Measurements from ENCODE around the gene CBLC.

The CBLC gene

GRCh38 chr19:44777715-44778347 is at the start of gene CBLC:
CBLC (plus strand) TSS chr19:44777890; CDS start chr19:44777932, 42 bp downstream.
- no peak within 1 kb of the TSS for H3K27ac Mint-ChIP-seq
- H3K4me1 Mint-ChIP-seq = no peaks in the 10 kb centered on the region
- no peak within 1 kb of the TSS for H3K4me3 Mint-ChIP-seq
- H3K9me3 Mint-ChIP-seq = no peaks in the 10 kb centered on the region
- DNase-seq (no peak), ATAC-seq (no peak)
- peaks cover 3% of the 10 kb centered on the region for H3K27me3 Mint-ChIP-seq
- no peaks in the 10 kb centered on the region for H3K36me3 Mint-ChIP-seq (ENCODE audit: low read depth)

- Mint-ChIP-seq H3K4me3 (no peak overlapping the region), H3K36me3 (ENCODE audit: low read depth) (no peaks in the 10 kb centered on the region), H3K4me1 (peaks cover 24% of the 10 kb centered on the region), H3K27me3 (peaks cover 2% of the 10 kb centered on the region), H3K27ac (no peak overlapping the region), H3K9me3 (no peaks in the 10 kb centered on the region)
- no peak for ATAC-seq
- no peak for DNase-seq
Observed at GRCh38 chr19:44728178-44728577, 49.5 kb upstream of the CBLC start.

- H3K4me1 Mint-ChIP-seq = peaks cover 11% of the 10 kb centered on the region
- H3K9me3 Mint-ChIP-seq = no peaks in the 10 kb centered on the region
- no peak overlapping the region for H3K27ac Mint-ChIP-seq
- DNase-seq (no peak), ATAC-seq (no peak)
- H3K36me3 Mint-ChIP-seq (ENCODE audit: low read depth) = no peaks in the 10 kb centered on the region
- H3K27me3 Mint-ChIP-seq = peaks cover 2% of the 10 kb centered on the region
- H3K4me3 Mint-ChIP-seq = peak overlapping the region; percentile 14
Observed at GRCh38 chr19:44729516-44730033, 48.1 kb upstream of the CBLC start.

- DNase-seq (no peak), ATAC-seq (no peak)
- Mint-ChIP-seq H3K9me3 (no peaks in the 10 kb centered on the region), H3K36me3 (ENCODE audit: low read depth) (no peaks in the 10 kb centered on the region), H3K27ac (no peak overlapping the region), H3K4me3 (no peak overlapping the region), H3K4me1 (peaks cover 12% of the 10 kb centered on the region), H3K27me3 (no peaks in the 10 kb centered on the region)
Observed at GRCh38 chr19:44731081-44731480, 46.6 kb upstream of the CBLC start.

- Mint-ChIP-seq H3K4me1 (peaks cover 12% of the 10 kb centered on the region), H3K27ac (no peak overlapping the region), H3K4me3 (no peak overlapping the region), H3K27me3 (no peaks in the 10 kb centered on the region), H3K9me3 (no peaks in the 10 kb centered on the region), H3K36me3 (ENCODE audit: low read depth) (no peaks in the 10 kb centered on the region)
- DNase-seq (no peak), ATAC-seq (no peak)
Observed at GRCh38 chr19:44731622-44732021, 46.1 kb upstream of the CBLC start.

- DNase-seq (no peak), ATAC-seq (no peak)
- Mint-ChIP-seq H3K27ac (no peak overlapping the region), H3K27me3 (no peaks in the 10 kb centered on the region), H3K4me3 (no peak overlapping the region), H3K9me3 (no peaks in the 10 kb centered on the region), H3K4me1 (peaks cover 18% of the 10 kb centered on the region), H3K36me3 (ENCODE audit: low read depth) (no peaks in the 10 kb centered on the region)
Observed at GRCh38 chr19:44732235-44733014, 45.3 kb upstream of the CBLC start.

- H3K36me3 Mint-ChIP-seq (ENCODE audit: low read depth) = no peaks in the 10 kb centered on the region
- ATAC-seq = no peak
- H3K27ac Mint-ChIP-seq = no peak overlapping the region
- no peak for DNase-seq
- peaks cover 19% of the 10 kb centered on the region for H3K4me1 Mint-ChIP-seq
- no peaks in the 10 kb centered on the region for H3K27me3 Mint-ChIP-seq
- H3K9me3 Mint-ChIP-seq = no peaks in the 10 kb centered on the region
- H3K4me3 Mint-ChIP-seq = no peak overlapping the region
Observed at GRCh38 chr19:44734357-44734756, 43.3 kb upstream of the CBLC start.

- no peak for ATAC-seq
- Mint-ChIP-seq H3K4me1 (peaks cover 17% of the 10 kb centered on the region), H3K4me3 (no peak overlapping the region), H3K36me3 (ENCODE audit: low read depth) (no peaks in the 10 kb centered on the region), H3K27ac (no peak overlapping the region), H3K9me3 (no peaks in the 10 kb centered on the region), H3K27me3 (no peaks in the 10 kb centered on the region)
- DNase-seq = no peak
Observed at GRCh38 chr19:44735011-44735410, 42.7 kb upstream of the CBLC start.

- Mint-ChIP-seq H3K4me1 (peaks cover 26% of the 10 kb centered on the region), H3K27ac (no peak overlapping the region), H3K36me3 (ENCODE audit: low read depth) (no peaks in the 10 kb centered on the region), H3K27me3 (no peaks in the 10 kb centered on the region), H3K4me3 (no peak overlapping the region), H3K9me3 (no peaks in the 10 kb centered on the region)
- ATAC-seq (no peak), DNase-seq (no peak)
Observed at GRCh38 chr19:44737238-44738071, 40.2 kb upstream of the CBLC start.

GRCh38 chr19:44738136-44738535 is 39.6 kb upstream of the CBLC start:
- Mint-ChIP-seq H3K27ac (no peak overlapping the region), H3K27me3 (no peaks in the 10 kb centered on the region), H3K4me3 (no peak overlapping the region), H3K36me3 (ENCODE audit: low read depth) (no peaks in the 10 kb centered on the region), H3K9me3 (no peaks in the 10 kb centered on the region), H3K4me1 (peaks cover 32% of the 10 kb centered on the region)
- DNase-seq = no peak
- no peak for ATAC-seq

GRCh38 chr19:44738603-44739558 is 38.8 kb upstream of the CBLC start:
- Mint-ChIP-seq H3K27ac (no peak overlapping the region), H3K9me3 (no peaks in the 10 kb centered on the region), H3K36me3 (ENCODE audit: low read depth) (no peaks in the 10 kb centered on the region), H3K4me1 (peaks cover 32% of the 10 kb centered on the region), H3K4me3 (no peak overlapping the region), H3K27me3 (no peaks in the 10 kb centered on the region)
- DNase-seq = no peak
- ATAC-seq = no peak

- ATAC-seq = no peak
- H3K4me3 Mint-ChIP-seq = no peak overlapping the region
Observed at GRCh38 chr19:44740351-44740824, 37.3 kb upstream of the CBLC start.

GRCh38 chr19:44741258-44741731 is 36.4 kb upstream of the CBLC start:
- Mint-ChIP-seq H3K4me1 (peaks cover 36% of the 10 kb centered on the region), H3K4me3 (no peak overlapping the region), H3K9me3 (no peaks in the 10 kb centered on the region), H3K27me3 (peaks cover 2% of the 10 kb centered on the region), H3K36me3 (ENCODE audit: low read depth) (no peaks in the 10 kb centered on the region), H3K27ac (no peak overlapping the region)
- ATAC-seq (no peak), DNase-seq (no peak)

More at GRCh38 chr19:44740351-44740824, 37.3 kb upstream of the CBLC start:
- Mint-ChIP-seq H3K36me3 (ENCODE audit: low read depth) (no peaks in the 10 kb centered on the region), H3K4me1 (peaks cover 33% of the 10 kb centered on the region), H3K27ac (no peak overlapping the region), H3K9me3 (no peaks in the 10 kb centered on the region), H3K27me3 (no peaks in the 10 kb centered on the region)
- DNase-seq = no peak
